C4-2B (cell line): ENCODE data around the gene KRTAP12-2.

Experiments used
- CTCF ChIP-seq: fragments of 450-650 bp; conservative IDR thresholded peaks from 2 replicates; pipeline ENCODE4 v1.5.1; 2017; ENCODE audit warnings: mild to moderate bottlenecking
- ZFX ChIP-seq: fragments of 450-650 bp; IDR thresholded peaks from 2 replicates; pipeline ENCODE4 v1.6.1; 2017

- no peak for TF ChIP-seq CTCF
- TF ChIP-seq ZFX, result no peak
Measured at GRCh38 chr21:44681152-44681551, 14.4 kb upstream of the KRTAP12-2 start.
